ENCODE measurements around the gene ETV5. TPM values are rescaled to one million over a fixed set of nuclear protein-coding genes. Genes with fewer than 3 reads are reported as not detected.

ETV5 gene
- total and polyA plus RNA-seq, 9 of the 15 experiments (the other 6 are each of a cell fraction or from before 2014, with no cell fraction given): 9.2 to 25.9 (median 15.9) TPM

- TF ChIP-seq VEZF1 (CRISPR knock-in tag; IDR thresholded peaks at IDR 0.05): peak; percentile 64
- TF ChIP-seq ZNF224 (CRISPR knock-in tag; IDR thresholded peaks at IDR 0.05): no peak
- no peak for TF ChIP-seq ZZZ3 (IDR thresholded peaks at IDR 0.05)
- no peak for TF ChIP-seq SAP30 (IDR thresholded peaks at IDR 0.05; ENCODE audit: borderline replicate concordance, insufficient read depth, low read depth, low read length, poor library complexity, severe bottlenecking)
- no peak for TF ChIP-seq ID3 (CRISPR knock-in tag; IDR thresholded peaks at IDR 0.05)
- TF ChIP-seq ID3 (tag; IDR thresholded peaks at IDR 0.05): no peak
- no peak for TF ChIP-seq NELFE (IDR thresholded peaks at IDR 0.05; ENCODE audit: insufficient read depth, insufficient read length)
- no peak for TF ChIP-seq RBM34 (IDR thresholded peaks at IDR 0.05; ENCODE audit: borderline replicate concordance, insufficient read depth, low read length)
- TF ChIP-seq REST (IDR thresholded peaks at IDR 0.05; ENCODE audit: borderline replicate concordance): no peak
- TF ChIP-seq REST (CRISPR knock-in tag; IDR thresholded peaks at IDR 0.05; ENCODE audit: low read depth): no peak
- TF ChIP-seq SOX6 (IDR thresholded peaks at IDR 0.05): no peak
- TF ChIP-seq ZNF75A (CRISPR knock-in tag; IDR thresholded peaks at IDR 0.05): no peak
- peak in 1 of 2 experiments; percentile 24; a peak in 1 of 4 replicates for TF ChIP-seq HDAC1 (IDR thresholded peaks at IDR 0.05)
Measured at GRCh38 chr3:186108941-186109865, at the start of gene ETV5 (continued).

All from K562 (cell line).